Endothelial cell of umbilical vein (primary cell): ENCODE measurements around the gene UBP1. TPM values are rescaled to one million over a fixed set of nuclear protein-coding genes. Genes with fewer than 3 reads are reported as not detected.
A peak's percentile ranks its signal among the peaks of the same experiment; 100 is the strongest.

Experiments
- BruUV-seq: library from RNA; stranded (reverse); fragments of 400-500 nt; replicated peaks from 2 replicates; lab custom pipeline; 2021; lab: Mats Ljungman, UMichigan
- CTCF ChIA-PET: fragments of 300-600, 350-600 bp; sonication (Branson Sonifier 250); formaldehyde crosslinking; loops from one replicate; lab custom pipeline; 2021; ENCODE audit warnings: antibody characterized with exemption, inconsistent platforms; lab: Charles Lee
- POLR2A ChIA-PET: fragments of 300-600, 350-600 bp; sonication (Branson Sonifier 250); formaldehyde crosslinking; loops from one replicate; lab custom pipeline; 2021; ENCODE audit warnings: antibody characterized with exemption, inconsistent platforms; lab: Charles Lee
- DNase-seq: peaks from one replicate; pipeline ENCODE4 v3.0.0-alpha.2; 2011; ENCODE audit warnings: low read depth, low spot score
- FAIRE-seq: peaks from 2 replicates; lab custom pipeline; 2011; peaks lifted over from hg19 to GRCh38; lab: Jason Lieb, UNC
- H2AFZ ChIP-seq: 2 replicates; pipeline ENCODE4 v1.6.0; 2012; ENCODE audit warnings: low read depth, low read length, control low read depth, inconsistent platforms
- H3K27ac ChIP-seq: 2 replicates; pipeline ENCODE4 v1.5.1; 2011; ENCODE audit warnings: low read depth, mild to moderate bottlenecking, control low read depth, low read length, moderate library complexity; ENCODE audit not compliant: insufficient read depth
- H3K27me3 ChIP-seq, 2 experiments: 2 replicates each; pipeline versions ENCODE4 v1.6.0 to v1.6.1; 2011; ENCODE audit warnings: low read length in 2 of 2, mixed read lengths in 1 of 2; ENCODE audit not compliant: control insufficient read depth in 2 of 2, insufficient read depth in 2 of 2
- H3K36me3 ChIP-seq, 2 experiments: 2 replicates in 1 of 2; 3 replicates in 1 of 2; pipeline ENCODE4 v1.5.1; 2011; ENCODE audit warnings: low read length in 2 of 2, mild to moderate bottlenecking in 1 of 2, moderate library complexity in 1 of 2; ENCODE audit not compliant: control insufficient read depth in 2 of 2, insufficient read depth in 2 of 2; ENCODE audit errors: extremely low read depth in 1 of 2
- H3K4me1 ChIP-seq: 3 replicates; pipeline ENCODE4 v1.5.1; 2011; ENCODE audit warnings: mild to moderate bottlenecking, low read length; ENCODE audit not compliant: control insufficient read depth, insufficient read depth; ENCODE audit errors: extremely low read depth
- H3K4me2 ChIP-seq: 2 replicates; pipeline ENCODE4 v1.6.1; 2011; ENCODE audit warnings: low read length, control low read depth, mixed read lengths; ENCODE audit not compliant: insufficient read depth
- H3K4me3 ChIP-seq, 3 experiments: fragments of 200-600 bp in 1 of 3; sonication (generic), shearing (Covaris generic) in 1 of 3; replicated peaks in 1 of 3; 2 replicates each; pipeline ENCODE4 v1.5.1; 2011 to 2016; ENCODE audit warnings: control low read depth in 3 of 3, low read length in 3 of 3, mild to moderate bottlenecking in 2 of 3, inconsistent platforms in 1 of 3, low read depth in 1 of 3, moderate library complexity in 1 of 3; ENCODE audit not compliant: insufficient read depth in 1 of 3
- H3K79me2 ChIP-seq: 2 replicates; pipeline ENCODE4 v1.6.0; 2012; ENCODE audit warnings: low read length, inconsistent platforms; ENCODE audit not compliant: control insufficient read depth, insufficient read depth
- H3K9ac ChIP-seq: replicated peaks from 2 replicates; pipeline ENCODE3; 2011; ENCODE audit warnings: low read length, control low read depth; ENCODE audit not compliant: insufficient read depth; ENCODE audit errors: extremely low read depth
- H3K9me1 ChIP-seq: replicated peaks from 3 replicates; pipeline ENCODE4 v1.6.0; 2011; ENCODE audit warnings: mild to moderate bottlenecking, low read length; ENCODE audit not compliant: control insufficient read depth, insufficient read depth; ENCODE audit errors: extremely low read depth
- H3K9me3 ChIP-seq: replicated peaks from 2 replicates; pipeline ENCODE4 v1.5.1; 2012; ENCODE audit warnings: low read length, inconsistent platforms; ENCODE audit not compliant: control insufficient read depth, insufficient read depth
- H4K20me1 ChIP-seq: replicated peaks from 2 replicates; pipeline ENCODE3; 2011; ENCODE audit warnings: mild to moderate bottlenecking, low read length; ENCODE audit not compliant: control insufficient read depth, insufficient read depth; ENCODE audit errors: extremely low read depth
- EZH2 ChIP-seq: IDR thresholded peaks from 2 replicates; pipeline ENCODE4 v1.6.1; 2012; ENCODE audit warnings: borderline replicate concordance, low read depth, mild to moderate bottlenecking, moderate library complexity, low read length, inconsistent platforms; ENCODE audit not compliant: severe bottlenecking
- FOS ChIP-seq: IDR thresholded peaks from 2 replicates; pipeline ENCODE4 v1.6.1; 2011; ENCODE audit warnings: mild to moderate bottlenecking, low read length, moderate library complexity, borderline replicate concordance; ENCODE audit not compliant: insufficient read depth
- GATA2 ChIP-seq: IDR thresholded peaks from 2 replicates; pipeline ENCODE4 v1.7.0; 2011; ENCODE audit warnings: low read depth, mild to moderate bottlenecking, moderate library complexity, mixed read lengths, low read length; ENCODE audit not compliant: insufficient read length, insufficient read depth
- JUN ChIP-seq: IDR thresholded peaks from 2 replicates; pipeline ENCODE4 v1.6.1; 2011; ENCODE audit warnings: borderline replicate concordance, low read depth; ENCODE audit not compliant: insufficient read length, insufficient read depth
- MYC ChIP-seq: IDR thresholded peaks from one replicate; pipeline ENCODE4 v1.6.1; 2011; ENCODE audit warnings: mild to moderate bottlenecking, low read depth, low read length
- POLR2A ChIP-seq: IDR thresholded peaks from 2 replicates; pipeline ENCODE4 v1.6.1; 2012; ENCODE audit warnings: low read depth, mild to moderate bottlenecking, control low read depth, low read length
- POLR2AphosphoS5 ChIP-seq: IDR thresholded peaks from 2 replicates; pipeline ENCODE4 v1.6.1; 2012; ENCODE audit warnings: low read depth, mild to moderate bottlenecking, control low read depth, low read length, moderate library complexity; ENCODE audit not compliant: insufficient read depth
- dilution Hi-C: fragments of 300-500 bp; cut with MboI; formaldehyde crosslinking; loops from one replicate; pipeline ENCODE4 v1.15.0; 2019; ENCODE audit warnings: low sequenced_read_pairs; ENCODE audit not compliant: extremely low pct_ligation_motif_present
- intact Hi-C: fragments of 100-400 bp; cut with micrococcal nuclease; formaldehyde crosslinking; loops from one replicate; pipeline ENCODE4 v1.10.0; 2022
- polyA plus RNA-seq, 4 experiments: library from polyadenylated mRNA; depleted of rRNA in 3 of 4; stranded (reverse) in 3 of 4; unstranded in 1 of 4; fragments of >200 nt; gene quantifications; 2 replicates each; pipeline versions ENCODE4 v1.2.1 to v1.2.3, GENCODE V29; 2011 to 2012; ENCODE audit warnings: missing spikeins in 1 of 4
- total RNA-seq: library from RNA; stranded (reverse); gene quantifications from 2 replicates; pipeline ENCODE4 v1.2.3, GENCODE V29; 2021
- TF ChIP-seq, protein P1 (sequence below), 2 donors: IDR thresholded peaks; 1 replicate in 1 of 2; 2 replicates in 1 of 2; pipeline ENCODE4 v1.5.1; 2011; ENCODE audit warnings: low read length in 2 of 2, mild to moderate bottlenecking in 2 of 2, moderate library complexity in 2 of 2, control low read depth in 1 of 2, inconsistent platforms in 1 of 2, low read depth in 1 of 2; ENCODE audit not compliant: insufficient read depth in 1 of 2; ENCODE audit errors: extremely low read depth in 1 of 2
- TF ChIP-seq, protein P2 (sequence below): IDR thresholded peaks from 2 replicates; pipeline ENCODE4 v1.6.1; 2011; ENCODE audit not compliant: insufficient read depth, insufficient read length

UBP1 gene
- total and polyA plus RNA-seq, 2 donors (not counting 3 experiments of a cell fraction or from before 2014, with no cell fraction given) = 60.2 to 90.5 TPM

DNA sequence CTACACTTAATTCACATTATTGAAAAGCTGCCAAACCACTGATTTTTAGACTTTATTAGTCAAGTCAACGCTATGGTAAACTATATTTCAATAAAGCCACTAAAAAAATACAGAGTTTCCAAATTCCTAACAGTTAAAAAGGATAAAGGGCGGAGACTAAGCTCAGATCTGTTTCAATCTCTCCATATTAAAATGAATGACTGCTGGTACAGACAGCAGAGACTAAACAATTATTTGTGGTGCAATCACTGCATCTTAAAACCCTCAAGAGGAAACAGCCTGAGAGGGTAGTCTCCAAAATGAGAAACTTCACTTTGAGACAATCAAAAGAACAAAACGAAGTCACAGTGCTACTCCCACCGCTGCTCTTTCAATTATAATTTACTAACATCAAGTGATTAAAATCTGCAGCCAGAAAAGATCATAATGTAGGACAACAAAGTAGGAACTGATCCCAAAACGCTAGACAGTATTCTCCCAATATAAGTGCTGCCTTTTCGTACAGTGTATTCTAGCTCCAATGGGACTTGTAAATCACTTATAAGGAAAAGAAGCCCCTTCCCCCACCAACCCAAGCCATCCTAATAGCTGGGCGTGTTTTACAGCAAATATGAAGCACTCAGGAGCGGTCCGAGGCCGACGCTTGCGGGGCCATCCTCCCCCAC lies 1.2 kb downstream of the UBP1 start:
- dilution Hi-C loops = no loop called here

More for the DNA sequence above, 1.2 kb downstream of the UBP1 start:
- no peaks in the 10 kb centered on the region for H3K27me3 ChIP-seq
- no peaks in the 10 kb centered on the region for H3K9me3 ChIP-seq
- H3K79me2 ChIP-seq = peaks cover 58% of the 10 kb centered on the region
- H3K4me3 ChIP-seq = peak overlapping the region; percentile 98 to 99 (median 98)
- intact Hi-C loops = loop anchor here (5.0 kb wide), 2 partner anchors 122 to 327 kb away; partner anchors contain the start of gene CRTAP
- TF ChIP-seq FOS = no peak
- no peak for TF ChIP-seq POLR2A
- TF ChIP-seq, protein P1, sequence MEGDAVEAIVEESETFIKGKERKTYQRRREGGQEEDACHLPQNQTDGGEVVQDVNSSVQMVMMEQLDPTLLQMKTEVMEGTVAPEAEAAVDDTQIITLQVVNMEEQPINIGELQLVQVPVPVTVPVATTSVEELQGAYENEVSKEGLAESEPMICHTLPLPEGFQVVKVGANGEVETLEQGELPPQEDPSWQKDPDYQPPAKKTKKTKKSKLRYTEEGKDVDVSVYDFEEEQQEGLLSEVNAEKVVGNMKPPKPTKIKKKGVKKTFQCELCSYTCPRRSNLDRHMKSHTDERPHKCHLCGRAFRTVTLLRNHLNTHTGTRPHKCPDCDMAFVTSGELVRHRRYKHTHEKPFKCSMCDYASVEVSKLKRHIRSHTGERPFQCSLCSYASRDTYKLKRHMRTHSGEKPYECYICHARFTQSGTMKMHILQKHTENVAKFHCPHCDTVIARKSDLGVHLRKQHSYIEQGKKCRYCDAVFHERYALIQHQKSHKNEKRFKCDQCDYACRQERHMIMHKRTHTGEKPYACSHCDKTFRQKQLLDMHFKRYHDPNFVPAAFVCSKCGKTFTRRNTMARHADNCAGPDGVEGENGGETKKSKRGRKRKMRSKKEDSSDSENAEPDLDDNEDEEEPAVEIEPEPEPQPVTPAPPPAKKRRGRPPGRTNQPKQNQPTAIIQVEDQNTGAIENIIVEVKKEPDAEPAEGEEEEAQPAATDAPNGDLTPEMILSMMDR (IDR thresholded peaks at IDR 0.05; ENCODE audit: extremely low read depth in 1 of 2, insufficient read depth in 1 of 2, low read depth in 1 of 2, low read length in 2 of 2) = no peak
- TF ChIP-seq, protein P2, sequence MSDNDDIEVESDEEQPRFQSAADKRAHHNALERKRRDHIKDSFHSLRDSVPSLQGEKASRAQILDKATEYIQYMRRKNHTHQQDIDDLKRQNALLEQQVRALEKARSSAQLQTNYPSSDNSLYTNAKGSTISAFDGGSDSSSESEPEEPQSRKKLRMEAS = no peak
- TF ChIP-seq GATA2 = no peak
- TF ChIP-seq JUN = no peak
- no peak for TF ChIP-seq MYC
- TF ChIP-seq POLR2AphosphoS5 = no peak
- no peak for TF ChIP-seq EZH2
- DNase-seq (peak; percentile 49), FAIRE-seq (peak; percentile 55)
- BruUV-seq = no TSS peak
- H3K4me2 ChIP-seq = peak overlapping the region; percentile 95
- no peaks in the 10 kb centered on the region for H3K36me3 ChIP-seq
- H2AFZ ChIP-seq = peak overlapping the region; percentile 56
- peak overlapping the region; percentile 77 for H3K27ac ChIP-seq
- peaks cover 5% of the 10 kb centered on the region for H4K20me1 ChIP-seq
- H3K4me1 ChIP-seq = peaks cover 23% of the 10 kb centered on the region
- ChIA-PET CTCF (interaction anchor here (0.8 to 1.5 kb wide), 5 partner anchors 11 to 348 kb away, joined by 3 to 10 read pairs (median 5); no protein-coding TSS in a partner anchor), POLR2A (no interaction called here)
- no peaks in the 10 kb centered on the region for H3K9me1 ChIP-seq
- H3K9ac ChIP-seq = peak overlapping the region; percentile 90
